T-cell (primary cell): ENCODE measurements around the gene PRKD1. TPM values are rescaled to one million over a fixed set of nuclear protein-coding genes. Genes with fewer than 3 reads are reported as not detected.

ENCODE experiments used
- ATAC-seq, 4 experiments: fragments of 200-7000 bp in 3 of 4; fragments of 150-1000 bp in 1 of 4; cut with Tn5 transposase; replicated peaks in 1 of 4; 1 replicate in 3 of 4; 2 replicates in 1 of 4; pipeline ENCODE4 v1.10.0; 2021; ENCODE audit warnings: moderate library complexity in 3 of 4, mild to moderate bottlenecking in 2 of 4, moderate number of reproducible peaks in 1 of 4
- CTCF ChIA-PET, 2 donors: fragments of 300-600 bp; sonication (Branson Sonifier 250); formaldehyde crosslinking; loops; one replicate each; lab custom pipeline; 2022; ENCODE audit warnings: antibody characterized with exemption in 2 of 2; lab: Charles Lee
- POLR2A ChIA-PET, 2 donors: fragments of 300-600 bp; sonication (Branson Sonifier 250); formaldehyde crosslinking; loops; one replicate each; lab custom pipeline; 2022; ENCODE audit warnings: antibody characterized with exemption in 2 of 2; lab: Charles Lee
- DNase-seq, 35 experiments: peaks; one replicate each; pipeline versions ENCODE4 v3.0.0 to v3.0.0-alpha.2; 2013 to 2023
- H3K27ac ChIP-seq: one replicate; pipeline ENCODE4 v1.5.1; 2013; ENCODE audit warnings: low read length
- H3K27me3 ChIP-seq, 2 experiments: replicated peaks in 1 of 2; 1 replicate in 1 of 2; 2 replicates in 1 of 2; pipeline versions ENCODE4 v1.6.1 to v1.7.0; 2013; ENCODE audit warnings: low read length in 1 of 2, mixed read lengths in 1 of 2; ENCODE audit not compliant: control insufficient read depth in 2 of 2, insufficient read depth in 2 of 2; ENCODE audit errors: extremely low read depth in 1 of 2
- H3K36me3 ChIP-seq, 2 donors: 1 replicate in 1 of 2; 2 replicates in 1 of 2; pipeline versions ENCODE4 v1.6.1 to v1.7.0; 2013; ENCODE audit warnings: low read length in 1 of 2; ENCODE audit not compliant: control insufficient read depth in 2 of 2, insufficient read depth in 1 of 2; ENCODE audit errors: extremely low read depth in 1 of 2
- H3K4me1 ChIP-seq, 2 experiments: 1 replicate in 1 of 2; 2 replicates in 1 of 2; pipeline versions ENCODE4 v1.6.1 to v1.7.0; 2013; ENCODE audit warnings: low read length in 2 of 2, mixed read lengths in 1 of 2; ENCODE audit not compliant: insufficient read depth in 2 of 2, control insufficient read depth in 1 of 2; ENCODE audit errors: extremely low read depth in 1 of 2
- H3K4me3 ChIP-seq, 2 donors: 1 replicate in 1 of 2; 2 replicates in 1 of 2; pipeline versions ENCODE4 v1.5.1 to v1.7.0; 2013; ENCODE audit warnings: mild to moderate bottlenecking in 2 of 2, low read length in 1 of 2, moderate library complexity in 1 of 2; ENCODE audit not compliant: control insufficient read depth in 1 of 2; ENCODE audit errors: extremely low read depth in 1 of 2
- H3K9me3 ChIP-seq: 2 replicates; pipeline ENCODE4 v1.7.0; 2013
- H3K27ac Mint-ChIP-seq, 2 donors: one replicate each; pipeline ENCODE4 v1.8.0; 2020 to 2021; ENCODE audit warnings: mild to moderate bottlenecking in 2 of 2, mixed read lengths in 2 of 2
- H3K27me3 Mint-ChIP-seq, 2 donors: one replicate each; pipeline ENCODE4 v1.8.0; 2021 to 2022; ENCODE audit warnings: mixed read lengths in 2 of 2
- H3K36me3 Mint-ChIP-seq: one replicate; pipeline ENCODE4 v1.8.0; 2021; ENCODE audit warnings: mixed read lengths
- H3K4me1 Mint-ChIP-seq, 3 donors: one replicate each; pipeline ENCODE4 v1.8.0; 2020 to 2022; ENCODE audit warnings: mixed read lengths in 3 of 3, mild to moderate bottlenecking in 1 of 3
- H3K4me3 Mint-ChIP-seq, 3 donors: one replicate each; pipeline ENCODE4 v1.8.0; 2020 to 2022; ENCODE audit warnings: mild to moderate bottlenecking in 3 of 3, mixed read lengths in 3 of 3, moderate library complexity in 3 of 3
- H3K9me3 Mint-ChIP-seq, 3 donors: one replicate each; pipeline ENCODE4 v1.8.0; 2020 to 2022; ENCODE audit warnings: mixed read lengths in 3 of 3
- WGBS: methylation state at CpG from one replicate; pipeline ENCODE4 v1.1.5; 2013; ENCODE audit warnings: missing lambda C conversion rate; ENCODE audit not compliant: insufficient coverage; 5-methylcytosine and 5-hydroxymethylcytosine counted together
- total RNA-seq, 35 experiments: library from RNA in 6 of 35; stranded (reverse) in 6 of 35; fragments of 120-200 nt in 1 of 35; gene quantifications; one replicate each; pipeline versions ENCODE4 v1.2.1 to v1.2.4 and lab custom pipeline; 2013 to 2026

PRKD1 gene
- total RNA-seq, 5 donors from 2014 or later (not counting 1 experiment from before 2014, with no cell fraction given): 0.28 to 0.43 TPM; not detected in 3

GRCh38 chr14:29759521-29760340 lies 167.9 kb downstream of the PRKD1 start:
- Histone ChIP-seq H3K4me1 (no peaks in the 10 kb centered on the region), H3K9me3 (no peaks in the 10 kb centered on the region), H3K27me3 (no peaks in the 10 kb centered on the region), H3K27ac (no peak overlapping the region), H3K36me3 (no peaks in the 10 kb centered on the region), H3K4me3 (no peak overlapping the region)
- Mint-ChIP-seq H3K27ac (no peak overlapping the region), H3K27me3 (no peaks in the 10 kb centered on the region), H3K4me3 (no peak overlapping the region), H3K9me3 (peaks cover 10 to 18% (median 13%) of the 10 kb centered on the region in 3 donors), H3K4me1 (no peaks in the 10 kb centered on the region), H3K36me3 (no peaks in the 10 kb centered on the region)
- ATAC-seq (no peak), DNase-seq (no peak)
- CTCF ChIA-PET: no interaction called here
- POLR2A ChIA-PET: no interaction called here
- WGBS: 93% methylated on average over 2 of the region's 6 CpGs

GRCh38 chr14:29757711-29758233 lies 169.9 kb downstream of the PRKD1 start:
- no peak overlapping the region for H3K4me3 ChIP-seq
- no peaks in the 10 kb centered on the region for H3K9me3 ChIP-seq
- ATAC-seq (no peak), DNase-seq (no peak)
- Mint-ChIP-seq H3K4me3 (no peak overlapping the region), H3K27ac (no peak overlapping the region), H3K4me1 (no peaks in the 10 kb centered on the region), H3K27me3 (no peaks in the 10 kb centered on the region), H3K36me3 (no peaks in the 10 kb centered on the region), H3K9me3 (peaks cover 11 to 16% (median 12%) of the 10 kb centered on the region in 3 donors)
- CTCF ChIA-PET: no interaction called here
- WGBS: no CpG with 5 or more reads among the region's 3 CpGs
- H3K4me1 ChIP-seq: no peaks in the 10 kb centered on the region
- H3K36me3 ChIP-seq: no peaks in the 10 kb centered on the region
- no peak overlapping the region for H3K27ac ChIP-seq
- H3K27me3 ChIP-seq: no peaks in the 10 kb centered on the region
- POLR2A ChIA-PET: no interaction called here

- Mint-ChIP-seq H3K9me3 (peaks cover 11 to 17% (median 12%) of the 10 kb centered on the region in 3 donors), H3K4me1 (no peaks in the 10 kb centered on the region), H3K4me3 (no peak overlapping the region), H3K36me3 (no peaks in the 10 kb centered on the region), H3K27ac (no peak overlapping the region), H3K27me3 (no peaks in the 10 kb centered on the region)
- Histone ChIP-seq H3K4me3 (no peak overlapping the region), H3K27me3 (no peaks in the 10 kb centered on the region), H3K9me3 (no peaks in the 10 kb centered on the region), H3K4me1 (no peaks in the 10 kb centered on the region), H3K36me3 (no peaks in the 10 kb centered on the region), H3K27ac (no peak overlapping the region)
- DNase-seq (no peak), ATAC-seq (no peak)
- CTCF ChIA-PET: no interaction called here
- POLR2A ChIA-PET: no interaction called here
- 33% methylated on average over 1 of the region's 1 CpG for WGBS
Observed at GRCh38 chr14:29757188-29757680, 170.4 kb downstream of the PRKD1 start.

GRCh38 chr14:29756019-29756385 lies 171.6 kb downstream of the PRKD1 start:
- Mint-ChIP-seq H3K9me3 (peaks cover 12 to 17% (median 14%) of the 10 kb centered on the region in 3 donors), H3K36me3 (no peaks in the 10 kb centered on the region), H3K4me1 (no peaks in the 10 kb centered on the region), H3K27me3 (no peaks in the 10 kb centered on the region), H3K4me3 (no peak overlapping the region), H3K27ac (no peak overlapping the region)
- Histone ChIP-seq H3K36me3 (no peaks in the 10 kb centered on the region), H3K4me1 (no peaks in the 10 kb centered on the region), H3K27ac (no peak overlapping the region), H3K4me3 (no peak overlapping the region), H3K9me3 (no peaks in the 10 kb centered on the region), H3K27me3 (no peaks in the 10 kb centered on the region)
- POLR2A ChIA-PET: interaction anchor here in 1 of 2 donors (0.6 kb wide), 1 partner anchor 23 kb away, joined by 4 read pairs; no protein-coding TSS in a partner anchor
- ATAC-seq (no peak), DNase-seq (no peak)
- no CpG with 5 or more reads among the region's 1 CpG for WGBS
- CTCF ChIA-PET: no interaction called here

GRCh38 chr14:29755311-29756018 lies 172.2 kb downstream of the PRKD1 start:
- Histone ChIP-seq H3K27me3 (no peaks in the 10 kb centered on the region), H3K9me3 (no peaks in the 10 kb centered on the region), H3K4me3 (no peak overlapping the region), H3K27ac (no peak overlapping the region), H3K36me3 (no peaks in the 10 kb centered on the region), H3K4me1 (no peaks in the 10 kb centered on the region)
- ChIA-PET POLR2A (interaction anchor here in 1 of 2 donors (0.6 kb wide), 1 partner anchor 23 kb away, joined by 4 read pairs; no protein-coding TSS in a partner anchor), CTCF (no interaction called here)
- no peaks in the 10 kb centered on the region for H3K27me3 Mint-ChIP-seq
- no peak overlapping the region for H3K27ac Mint-ChIP-seq
- 76% methylated on average over 4 of the region's 4 CpGs for WGBS
- ATAC-seq (no peak), DNase-seq (no peak)
- no peaks in the 10 kb centered on the region for H3K4me1 Mint-ChIP-seq
- no peak overlapping the region for H3K4me3 Mint-ChIP-seq
- H3K9me3 Mint-ChIP-seq: peaks cover 12 to 17% (median 14%) of the 10 kb centered on the region in 3 donors
- no peaks in the 10 kb centered on the region for H3K36me3 Mint-ChIP-seq

- POLR2A ChIA-PET: interaction anchor here in 1 of 2 donors (0.6 kb wide), 1 partner anchor 98 kb away, joined by 6 read pairs; no protein-coding TSS in a partner anchor
Observed at GRCh38 chr14:29754134-29754533, 173.5 kb downstream of the PRKD1 start.

More at GRCh38 chr14:29754134-29754533, 173.5 kb downstream of the PRKD1 start:
- Histone ChIP-seq H3K4me1 (no peaks in the 10 kb centered on the region), H3K4me3 (no peak overlapping the region), H3K27me3 (no peaks in the 10 kb centered on the region), H3K27ac (no peak overlapping the region), H3K9me3 (no peaks in the 10 kb centered on the region), H3K36me3 (no peaks in the 10 kb centered on the region)
- CTCF ChIA-PET: no interaction called here
- Mint-ChIP-seq H3K4me3 (no peak overlapping the region), H3K4me1 (no peaks in the 10 kb centered on the region), H3K27me3 (no peaks in the 10 kb centered on the region), H3K36me3 (no peaks in the 10 kb centered on the region), H3K27ac (no peak overlapping the region), H3K9me3 (peaks cover 8 to 19% (median 14%) of the 10 kb centered on the region in 3 donors)
- ATAC-seq (no peak), DNase-seq (no peak)
- WGBS: no CpG with 5 or more reads among the region's 1 CpG
